Uterus (tissue), 4 donors: ENCODE data around the gene HS3ST6. TPM values are rescaled to one million over a fixed set of nuclear protein-coding genes. Genes with fewer than 3 reads are reported as not detected.
"Not testable (repeated sequence)": the region's sequence is repeated elsewhere in the genome, so short reads cannot be mapped to it uniquely, and the experiment has no call there.

Experiments used
- DNase-seq, 2 donors: peaks; one replicate each; pipeline ENCODE4 v3.0.0-alpha.2; 2019 to 2020
- H3K27ac ChIP-seq, 2 donors: fragments of 200-600 bp; sonication (generic); 1 replicate in 1 of 2; 2 replicates in 1 of 2; pipeline ENCODE4 v1.5.1; 2016 to 2018
- H3K27me3 ChIP-seq, 2 donors: fragments of 200-600 bp; sonication (generic); one replicate each; pipeline ENCODE4 v1.5.1; 2018 to 2019; ENCODE audit warnings: control low read depth in 1 of 2
- H3K36me3 ChIP-seq, 2 donors: fragments of 200-600 bp; sonication (generic); one replicate each; pipeline ENCODE4 v1.5.1; 2019; ENCODE audit warnings: control low read depth in 1 of 2
- H3K4me1 ChIP-seq, 2 donors: fragments of 200-600 bp; sonication (generic); one replicate each; pipeline ENCODE4 v1.5.1; 2018 to 2019; ENCODE audit warnings: control low read depth in 1 of 2
- H3K4me3 ChIP-seq, 2 donors: fragments of 200-600 bp; sonication (generic); 1 replicate in 1 of 2; 2 replicates in 1 of 2; pipeline ENCODE4 v1.5.1; 2018 to 2019; ENCODE audit warnings: mild to moderate bottlenecking in 1 of 2
- H3K9me3 ChIP-seq, 2 donors: fragments of 200-600 bp; sonication (generic); one replicate each; pipeline ENCODE4 v1.5.1; 2019; ENCODE audit warnings: control low read depth in 1 of 2
- CTCF ChIP-seq, 4 experiments: fragments of 200-600 bp in 2 of 4; fragments of 450-650 bp in 2 of 4; sonication (generic) in 2 of 4; IDR thresholded peaks; one replicate each; pipeline ENCODE4 v1.5.1; 2016 to 2019; ENCODE audit warnings: antibody characterized with exemption in 4 of 4, mild to moderate bottlenecking in 2 of 4, moderate library complexity in 1 of 4
- POLR2A ChIP-seq, 2 donors: fragments of 450-650 bp; IDR thresholded peaks; one replicate each; pipeline ENCODE4 v1.6.1; 2016; ENCODE audit warnings: antibody characterized with exemption in 2 of 2, mild to moderate bottlenecking in 1 of 2, moderate library complexity in 1 of 2
- intact Hi-C: fragments of 100-400 bp; cut with DNase I; formaldehyde crosslinking; loops from one replicate; pipeline ENCODE4 v1.15.1; 2023; ENCODE audit warnings: low total_unique reads
- total RNA-seq, 4 donors: library from RNA; depleted of rRNA in 3 of 4; stranded (reverse); fragments of >200 nt in 3 of 4; gene quantifications; one replicate each; pipeline versions ENCODE4 v1.1.0 to v1.2.4, GENCODE V29; 2014 to 2023
- donor health status: DM: yes; HTN: yes; CAD: no.

The HS3ST6 gene
- total RNA-seq, 4 donors from 2014 or later, result not detected

GRCh38 chr16:1884889-1885288 lies 33.3 kb downstream of the HS3ST6 start:
- TF ChIP-seq CTCF (IDR thresholded peaks at IDR 0.05), result no peak
- TF ChIP-seq POLR2A (IDR thresholded peaks at IDR 0.05), result no peak
- no peak for DNase-seq
- Histone ChIP-seq H3K27me3 (no peaks in the 10 kb centered on the region), H3K4me3 (no peak overlapping the region), H3K4me1 (no peaks in the 10 kb centered on the region), H3K36me3 (no peaks in the 10 kb centered on the region), H3K9me3 (no peaks in the 10 kb centered on the region), H3K27ac (no peak overlapping the region)
- intact Hi-C loops, result no loop called here

GRCh38 chr16:1884155-1884760 lies 34.0 kb downstream of the HS3ST6 start:
- DNase-seq, result no peak
- H3K36me3 ChIP-seq, result no peaks in the 10 kb centered on the region
- H3K9me3 ChIP-seq, result no peaks in the 10 kb centered on the region
- H3K27ac ChIP-seq, result no peak overlapping the region
- TF ChIP-seq POLR2A (IDR thresholded peaks at IDR 0.05) (no peak), CTCF (IDR thresholded peaks at IDR 0.05) (no peak)
- no peaks in the 10 kb centered on the region for H3K27me3 ChIP-seq
- no peaks in the 10 kb centered on the region for H3K4me1 ChIP-seq
- intact Hi-C loops, result no loop called here
- no peak overlapping the region for H3K4me3 ChIP-seq

GRCh38 chr16:1881172-1881571 lies 37.0 kb downstream of the HS3ST6 start:
- H3K36me3 ChIP-seq, DNase-seq, H3K4me1 ChIP-seq, intact Hi-C loops, H3K4me3 ChIP-seq, H3K27ac ChIP-seq, H3K27me3 ChIP-seq, H3K9me3 ChIP-seq: not testable (repeated sequence)

- Histone ChIP-seq H3K4me1 (no peaks in the 10 kb centered on the region), H3K4me3 (no peak overlapping the region), H3K27ac (no peak overlapping the region), H3K36me3 (no peaks in the 10 kb centered on the region), H3K9me3 (no peaks in the 10 kb centered on the region), H3K27me3 (no peaks in the 10 kb centered on the region)
- TF ChIP-seq CTCF (IDR thresholded peaks at IDR 0.05), result no peak
- TF ChIP-seq POLR2A (IDR thresholded peaks at IDR 0.05), result no peak
- intact Hi-C loops, result no loop called here
- DNase-seq, result no peak
Measured at GRCh38 chr16:1879477-1879876, 38.7 kb downstream of the HS3ST6 start.

- TF ChIP-seq POLR2A (IDR thresholded peaks at IDR 0.05), result no peak
- TF ChIP-seq CTCF (IDR thresholded peaks at IDR 0.05), result no peak
- DNase-seq, result no peak
- intact Hi-C loops, result no loop called here
- Histone ChIP-seq H3K4me3 (no peak overlapping the region), H3K27ac (no peak overlapping the region), H3K9me3 (no peaks in the 10 kb centered on the region), H3K36me3 (no peaks in the 10 kb centered on the region), H3K27me3 (no peaks in the 10 kb centered on the region), H3K4me1 (no peaks in the 10 kb centered on the region)
Measured at GRCh38 chr16:1878256-1878655, 40.0 kb downstream of the HS3ST6 start.

GRCh38 chr16:1877804-1878203 lies 40.4 kb downstream of the HS3ST6 start:
- H3K4me3 ChIP-seq, result no peak overlapping the region
- no peak for DNase-seq
- no peak overlapping the region for H3K27ac ChIP-seq
- intact Hi-C loops, result no loop called here
- no peak for TF ChIP-seq CTCF (IDR thresholded peaks at IDR 0.05)
- TF ChIP-seq POLR2A (IDR thresholded peaks at IDR 0.05), result no peak
- peaks cover 0 to under 1% of the 10 kb centered on the region in 2 donors for H3K27me3 ChIP-seq
- H3K9me3 ChIP-seq, result no peaks in the 10 kb centered on the region
- H3K4me1 ChIP-seq, result no peaks in the 10 kb centered on the region
- H3K36me3 ChIP-seq, result no peaks in the 10 kb centered on the region
